PFSK-1 (cell line): ENCODE data around the gene SCNN1G.

Experiments
- FOXP2 ChIP-seq: optimal IDR thresholded peaks from 2 replicates; pipeline ENCODE3; 2011; ENCODE audit warnings: borderline replicate concordance, control low read depth, inconsistent platforms; ENCODE audit not compliant: insufficient read depth; ENCODE audit errors: extremely low read length, extremely low read depth
- POLR2AphosphoS5 ChIP-seq: IDR thresholded peaks from 2 replicates; pipeline ENCODE4 v1.6.1; 2012; ENCODE audit warnings: low read depth, mild to moderate bottlenecking, control low read depth, low read length, moderate library complexity
- REST ChIP-seq, 2 experiments: IDR thresholded peaks; 2 replicates each; pipeline versions ENCODE4 v1.6.1 to v1.8.0; 2011 to 2012; ENCODE audit warnings: low read depth in 2 of 2, low read length in 2 of 2, control low read depth in 1 of 2, inconsistent platforms in 1 of 2, mild to moderate bottlenecking in 1 of 2, moderate library complexity in 1 of 2; ENCODE audit not compliant: insufficient read depth in 1 of 2
- SIN3A ChIP-seq: IDR thresholded peaks from 2 replicates; pipeline ENCODE4 v1.6.1; 2012; ENCODE audit warnings: mild to moderate bottlenecking, low read length, moderate library complexity, borderline replicate concordance; ENCODE audit not compliant: insufficient read depth
- TAF1 ChIP-seq: IDR thresholded peaks from 2 replicates; pipeline ENCODE4 v1.6.1; 2012; ENCODE audit warnings: low read length, control low read depth, borderline replicate concordance; ENCODE audit not compliant: insufficient read depth

Gene SCNN1G

GRCh38 chr16:23249830-23250229 is 67.3 kb downstream of the SCNN1G start:
- no peak for TF ChIP-seq FOXP2
- TF ChIP-seq REST (IDR thresholded peaks at IDR 0.05; ENCODE audit: insufficient read depth in 1 of 2, low read depth in 2 of 2, low read length in 2 of 2) = no peak
- TF ChIP-seq POLR2AphosphoS5 = no peak
- TF ChIP-seq SIN3A = no peak
- no peak for TF ChIP-seq TAF1

- TF ChIP-seq TAF1 (no peak), FOXP2 (no peak), POLR2AphosphoS5 (no peak), SIN3A (no peak), REST (IDR thresholded peaks at IDR 0.05; ENCODE audit: insufficient read depth in 1 of 2, low read depth in 2 of 2, low read length in 2 of 2) (no peak)
These were observed 69.8 kb downstream of the SCNN1G start for GRCh38 chr16:23252310-23252709.

- no peak for TF ChIP-seq SIN3A
- TF ChIP-seq POLR2AphosphoS5 = no peak
- no peak for TF ChIP-seq FOXP2
- no peak for TF ChIP-seq REST (IDR thresholded peaks at IDR 0.05; ENCODE audit: insufficient read depth in 1 of 2, low read depth in 2 of 2, low read length in 2 of 2)
- TF ChIP-seq TAF1 = no peak
These were observed 71.8 kb downstream of the SCNN1G start for GRCh38 chr16:23254338-23254737.

- TF ChIP-seq TAF1 (no peak), FOXP2 (no peak)
These were observed 72.5 kb downstream of the SCNN1G start for GRCh38 chr16:23255000-23255399.

- TF ChIP-seq SIN3A (no peak), REST (IDR thresholded peaks at IDR 0.05; ENCODE audit: insufficient read depth in 1 of 2, low read depth in 2 of 2, low read length in 2 of 2) (no peak), POLR2AphosphoS5 (no peak), FOXP2 (no peak), TAF1 (no peak)
These were observed 73.9 kb downstream of the SCNN1G start for GRCh38 chr16:23256440-23256839.
